Measurements from ENCODE around the gene GANAB. TPM values are rescaled to one million over a fixed set of nuclear protein-coding genes. Genes with fewer than 3 reads are reported as not detected.
A peak's percentile ranks its signal among the peaks of the same experiment; 100 is the strongest.

The GANAB gene
- total and polyA plus RNA-seq, 2 experiments from 2014 or later = 82.3 to 272 TPM

DNA sequence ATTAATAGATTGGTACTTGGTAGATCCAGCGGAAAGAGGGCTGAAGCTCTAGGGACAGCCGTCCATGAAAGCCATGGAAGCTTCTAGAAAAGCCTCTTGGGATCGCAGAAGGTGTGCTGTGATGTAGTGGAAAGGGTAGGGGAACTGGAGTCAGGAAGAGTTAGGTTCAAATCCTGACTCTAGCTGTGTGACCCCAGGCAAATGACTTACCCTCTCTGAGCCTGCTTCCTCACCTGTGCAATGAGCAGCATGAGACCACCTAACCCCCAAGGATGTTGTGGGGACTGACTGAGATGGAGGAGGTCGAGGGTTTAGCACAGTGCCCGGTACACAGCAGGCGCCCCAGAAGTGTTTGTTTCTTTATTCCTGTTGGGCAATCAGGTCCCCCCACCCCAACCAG, 36.0 kb downstream of the GANAB start:
- TF ChIP-seq NANOG (IDR thresholded peaks at IDR 0.05; ENCODE audit: borderline replicate concordance) (no peak), CREB1 (CRISPR knock-in tag; IDR thresholded peaks at IDR 0.05; ENCODE audit: low read depth) (no peak), ZNF331 (CRISPR knock-in tag; IDR thresholded peaks at IDR 0.05; ENCODE audit: low read depth) (no peak), POLR2AphosphoS5 (IDR thresholded peaks at IDR 0.05; ENCODE audit: low read depth) (no peak), ZNF114 (CRISPR knock-in tag; IDR thresholded peaks at IDR 0.05) (no peak), EZH2phosphoT487 (IDR thresholded peaks at IDR 0.05; ENCODE audit: unreplicated experiment) (no peak), EZH2 (IDR thresholded peaks at IDR 0.05; ENCODE audit: low read depth, unreplicated experiment) (no peak), JUNB (IDR thresholded peaks at IDR 0.05; ENCODE audit: unreplicated experiment) (no peak), STAT1 (IDR thresholded peaks at IDR 0.05; ENCODE audit: unreplicated experiment) (no peak)
- TF ChIP-seq, protein P1, sequence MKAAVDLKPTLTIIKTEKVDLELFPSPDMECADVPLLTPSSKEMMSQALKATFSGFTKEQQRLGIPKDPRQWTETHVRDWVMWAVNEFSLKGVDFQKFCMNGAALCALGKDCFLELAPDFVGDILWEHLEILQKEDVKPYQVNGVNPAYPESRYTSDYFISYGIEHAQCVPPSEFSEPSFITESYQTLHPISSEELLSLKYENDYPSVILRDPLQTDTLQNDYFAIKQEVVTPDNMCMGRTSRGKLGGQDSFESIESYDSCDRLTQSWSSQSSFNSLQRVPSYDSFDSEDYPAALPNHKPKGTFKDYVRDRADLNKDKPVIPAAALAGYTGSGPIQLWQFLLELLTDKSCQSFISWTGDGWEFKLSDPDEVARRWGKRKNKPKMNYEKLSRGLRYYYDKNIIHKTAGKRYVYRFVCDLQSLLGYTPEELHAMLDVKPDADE (IDR thresholded peaks at IDR 0.05) = no peak
- TF ChIP-seq, protein P2, sequence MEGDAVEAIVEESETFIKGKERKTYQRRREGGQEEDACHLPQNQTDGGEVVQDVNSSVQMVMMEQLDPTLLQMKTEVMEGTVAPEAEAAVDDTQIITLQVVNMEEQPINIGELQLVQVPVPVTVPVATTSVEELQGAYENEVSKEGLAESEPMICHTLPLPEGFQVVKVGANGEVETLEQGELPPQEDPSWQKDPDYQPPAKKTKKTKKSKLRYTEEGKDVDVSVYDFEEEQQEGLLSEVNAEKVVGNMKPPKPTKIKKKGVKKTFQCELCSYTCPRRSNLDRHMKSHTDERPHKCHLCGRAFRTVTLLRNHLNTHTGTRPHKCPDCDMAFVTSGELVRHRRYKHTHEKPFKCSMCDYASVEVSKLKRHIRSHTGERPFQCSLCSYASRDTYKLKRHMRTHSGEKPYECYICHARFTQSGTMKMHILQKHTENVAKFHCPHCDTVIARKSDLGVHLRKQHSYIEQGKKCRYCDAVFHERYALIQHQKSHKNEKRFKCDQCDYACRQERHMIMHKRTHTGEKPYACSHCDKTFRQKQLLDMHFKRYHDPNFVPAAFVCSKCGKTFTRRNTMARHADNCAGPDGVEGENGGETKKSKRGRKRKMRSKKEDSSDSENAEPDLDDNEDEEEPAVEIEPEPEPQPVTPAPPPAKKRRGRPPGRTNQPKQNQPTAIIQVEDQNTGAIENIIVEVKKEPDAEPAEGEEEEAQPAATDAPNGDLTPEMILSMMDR (conservative IDR thresholded peaks at IDR 0.05; ENCODE audit: low read depth in 2 of 2) = no peak
- TF ChIP-seq, protein P3, sequence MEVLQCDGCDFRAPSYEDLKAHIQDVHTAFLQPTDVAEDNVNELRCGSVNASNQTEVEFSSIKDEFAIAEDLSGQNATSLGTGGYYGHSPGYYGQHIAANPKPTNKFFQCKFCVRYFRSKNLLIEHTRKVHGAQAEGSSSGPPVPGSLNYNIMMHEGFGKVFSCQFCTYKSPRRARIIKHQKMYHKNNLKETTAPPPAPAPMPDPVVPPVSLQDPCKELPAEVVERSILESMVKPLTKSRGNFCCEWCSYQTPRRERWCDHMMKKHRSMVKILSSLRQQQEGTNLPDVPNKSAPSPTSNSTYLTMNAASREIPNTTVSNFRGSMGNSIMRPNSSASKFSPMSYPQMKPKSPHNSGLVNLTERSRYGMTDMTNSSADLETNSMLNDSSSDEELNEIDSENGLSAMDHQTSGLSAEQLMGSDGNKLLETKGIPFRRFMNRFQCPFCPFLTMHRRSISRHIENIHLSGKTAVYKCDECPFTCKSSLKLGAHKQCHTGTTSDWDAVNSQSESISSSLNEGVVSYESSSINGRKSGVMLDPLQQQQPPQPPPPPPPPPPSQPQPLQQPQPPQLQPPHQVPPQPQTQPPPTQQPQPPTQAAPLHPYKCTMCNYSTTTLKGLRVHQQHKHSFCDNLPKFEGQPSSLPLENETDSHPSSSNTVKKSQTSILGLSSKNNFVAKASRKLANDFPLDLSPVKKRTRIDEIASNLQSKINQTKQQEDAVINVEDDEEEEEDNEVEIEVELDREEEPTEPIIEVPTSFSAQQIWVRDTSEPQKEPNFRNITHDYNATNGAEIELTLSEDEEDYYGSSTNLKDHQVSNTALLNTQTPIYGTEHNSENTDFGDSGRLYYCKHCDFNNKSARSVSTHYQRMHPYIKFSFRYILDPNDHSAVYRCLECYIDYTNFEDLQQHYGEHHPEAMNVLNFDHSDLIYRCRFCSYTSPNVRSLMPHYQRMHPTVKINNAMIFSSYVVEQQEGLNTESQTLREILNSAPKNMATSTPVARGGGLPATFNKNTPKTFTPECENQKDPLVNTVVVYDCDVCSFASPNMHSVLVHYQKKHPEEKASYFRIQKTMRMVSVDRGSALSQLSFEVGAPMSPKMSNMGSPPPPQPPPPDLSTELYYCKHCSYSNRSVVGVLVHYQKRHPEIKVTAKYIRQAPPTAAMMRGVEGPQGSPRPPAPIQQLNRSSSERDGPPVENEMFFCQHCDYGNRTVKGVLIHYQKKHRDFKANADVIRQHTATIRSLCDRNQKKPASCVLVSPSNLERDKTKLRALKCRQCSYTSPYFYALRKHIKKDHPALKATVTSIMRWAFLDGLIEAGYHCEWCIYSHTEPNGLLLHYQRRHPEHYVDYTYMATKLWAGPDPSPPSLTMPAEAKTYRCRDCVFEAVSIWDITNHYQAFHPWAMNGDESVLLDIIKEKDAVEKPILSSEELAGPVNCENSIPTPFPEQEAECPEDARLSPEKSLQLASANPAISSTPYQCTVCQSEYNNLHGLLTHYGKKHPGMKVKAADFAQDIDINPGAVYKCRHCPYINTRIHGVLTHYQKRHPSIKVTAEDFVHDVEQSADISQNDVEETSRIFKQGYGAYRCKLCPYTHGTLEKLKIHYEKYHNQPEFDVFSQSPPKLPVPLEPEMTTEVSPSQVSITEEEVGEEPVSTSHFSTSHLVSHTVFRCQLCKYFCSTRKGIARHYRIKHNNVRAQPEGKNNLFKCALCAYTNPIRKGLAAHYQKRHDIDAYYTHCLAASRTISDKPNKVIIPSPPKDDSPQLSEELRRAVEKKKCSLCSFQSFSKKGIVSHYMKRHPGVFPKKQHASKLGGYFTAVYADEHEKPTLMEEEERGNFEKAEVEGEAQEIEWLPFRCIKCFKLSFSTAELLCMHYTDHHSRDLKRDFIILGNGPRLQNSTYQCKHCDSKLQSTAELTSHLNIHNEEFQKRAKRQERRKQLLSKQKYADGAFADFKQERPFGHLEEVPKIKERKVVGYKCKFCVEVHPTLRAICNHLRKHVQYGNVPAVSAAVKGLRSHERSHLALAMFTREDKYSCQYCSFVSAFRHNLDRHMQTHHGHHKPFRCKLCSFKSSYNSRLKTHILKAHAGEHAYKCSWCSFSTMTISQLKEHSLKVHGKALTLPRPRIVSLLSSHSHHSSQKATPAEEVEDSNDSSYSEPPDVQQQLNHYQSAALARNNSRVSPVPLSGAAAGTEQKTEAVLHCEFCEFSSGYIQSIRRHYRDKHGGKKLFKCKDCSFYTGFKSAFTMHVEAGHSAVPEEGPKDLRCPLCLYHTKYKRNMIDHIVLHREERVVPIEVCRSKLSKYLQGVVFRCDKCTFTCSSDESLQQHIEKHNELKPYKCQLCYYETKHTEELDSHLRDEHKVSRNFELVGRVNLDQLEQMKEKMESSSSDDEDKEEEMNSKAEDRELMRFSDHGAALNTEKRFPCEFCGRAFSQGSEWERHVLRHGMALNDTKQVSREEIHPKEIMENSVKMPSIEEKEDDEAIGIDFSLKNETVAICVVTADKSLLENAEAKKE (CRISPR knock-in tag; IDR thresholded peaks at IDR 0.05) = no peak
- TF ChIP-seq, protein P4, sequence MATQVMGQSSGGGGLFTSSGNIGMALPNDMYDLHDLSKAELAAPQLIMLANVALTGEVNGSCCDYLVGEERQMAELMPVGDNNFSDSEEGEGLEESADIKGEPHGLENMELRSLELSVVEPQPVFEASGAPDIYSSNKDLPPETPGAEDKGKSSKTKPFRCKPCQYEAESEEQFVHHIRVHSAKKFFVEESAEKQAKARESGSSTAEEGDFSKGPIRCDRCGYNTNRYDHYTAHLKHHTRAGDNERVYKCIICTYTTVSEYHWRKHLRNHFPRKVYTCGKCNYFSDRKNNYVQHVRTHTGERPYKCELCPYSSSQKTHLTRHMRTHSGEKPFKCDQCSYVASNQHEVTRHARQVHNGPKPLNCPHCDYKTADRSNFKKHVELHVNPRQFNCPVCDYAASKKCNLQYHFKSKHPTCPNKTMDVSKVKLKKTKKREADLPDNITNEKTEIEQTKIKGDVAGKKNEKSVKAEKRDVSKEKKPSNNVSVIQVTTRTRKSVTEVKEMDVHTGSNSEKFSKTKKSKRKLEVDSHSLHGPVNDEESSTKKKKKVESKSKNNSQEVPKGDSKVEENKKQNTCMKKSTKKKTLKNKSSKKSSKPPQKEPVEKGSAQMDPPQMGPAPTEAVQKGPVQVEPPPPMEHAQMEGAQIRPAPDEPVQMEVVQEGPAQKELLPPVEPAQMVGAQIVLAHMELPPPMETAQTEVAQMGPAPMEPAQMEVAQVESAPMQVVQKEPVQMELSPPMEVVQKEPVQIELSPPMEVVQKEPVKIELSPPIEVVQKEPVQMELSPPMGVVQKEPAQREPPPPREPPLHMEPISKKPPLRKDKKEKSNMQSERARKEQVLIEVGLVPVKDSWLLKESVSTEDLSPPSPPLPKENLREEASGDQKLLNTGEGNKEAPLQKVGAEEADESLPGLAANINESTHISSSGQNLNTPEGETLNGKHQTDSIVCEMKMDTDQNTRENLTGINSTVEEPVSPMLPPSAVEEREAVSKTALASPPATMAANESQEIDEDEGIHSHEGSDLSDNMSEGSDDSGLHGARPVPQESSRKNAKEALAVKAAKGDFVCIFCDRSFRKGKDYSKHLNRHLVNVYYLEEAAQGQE (IDR thresholded peaks at IDR 0.05; ENCODE audit: unreplicated experiment) = no peak
- ATAC-seq (no peak), DNase-seq (ENCODE audit: low spot score) (no peak)
- Histone ChIP-seq H3K27me3 (ENCODE audit: insufficient read depth) (peaks cover 11% of the 10 kb centered on the region; the same call in 1 of the 2 replicates), H3K36me3 (ENCODE audit: insufficient read depth) (no peaks in the 10 kb centered on the region), H3F3A (replicated peaks; ENCODE audit: low read depth) (peaks cover 20% of the 10 kb centered on the region), H3K9me2 (ENCODE audit: insufficient read depth) (no peaks in the 10 kb centered on the region), H3K27ac (ENCODE audit: low read depth) (no peak overlapping the region), H2AFZ (no peak overlapping the region), H3K4me2 (no peak overlapping the region), H3K79me2 (replicated peaks; ENCODE audit: insufficient read depth) (no peaks in the 10 kb centered on the region), H3K4me3 (no peak overlapping the region), H4K20me1 (replicated peaks; ENCODE audit: insufficient read depth) (no peaks in the 10 kb centered on the region), H3K4me1 (ENCODE audit: insufficient read depth) (peaks cover 8% of the 10 kb centered on the region; the same call in 1 of the 2 replicates)
- Mint-ChIP-seq H3K27ac (no peak overlapping the region), H3K27me3 (ENCODE audit: insufficient read depth, low read depth, poor library complexity) (peaks cover 26% of the 10 kb centered on the region), H3K4me3 (peak overlapping the region; percentile 23; the same call in 1 of the 3 replicates), H3K36me3 (ENCODE audit: low read depth) (peaks cover 7% of the 10 kb centered on the region; the same call in 1 of the 3 replicates), H3K9me3 (peaks cover 4% of the 10 kb centered on the region; the same call in 2 of the 3 replicates), H3K4me1 (peaks cover 49% of the 10 kb centered on the region)

Measured in GM23338 (cell line).